H1 (cell line): ENCODE data around the gene BRME1. TPM values are rescaled to one million over a fixed set of nuclear protein-coding genes. Genes with fewer than 3 reads are reported as not detected.

Experiments used
- CHD7 ChIP-seq: fragments of 300-600 bp; sonication (generic); IDR thresholded peaks from 2 replicates; pipeline ENCODE4 v1.7.1; 2012; ENCODE audit warnings: low read length, moderate library complexity, mild to moderate bottlenecking, inconsistent platforms; ENCODE audit not compliant: insufficient replicate concordance
- FOSL1 ChIP-seq: IDR thresholded peaks from 2 replicates; pipeline ENCODE4 v1.6.1; 2011; ENCODE audit warnings: mild to moderate bottlenecking, low read depth, low read length, moderate library complexity; ENCODE audit not compliant: insufficient read depth
- MAFK ChIP-seq: IDR thresholded peaks from 2 replicates; pipeline ENCODE4 v1.6.1; 2012; ENCODE audit warnings: low read depth, mild to moderate bottlenecking, improper control_type of control experiment, low read length
- POLR2A ChIP-seq, 2 experiments: IDR thresholded peaks; 1 replicate in 1 of 2; 2 replicates in 1 of 2; pipeline ENCODE4 v1.6.1; 2011; ENCODE audit warnings: low read depth in 2 of 2, low read length in 2 of 2, mild to moderate bottlenecking in 2 of 2; ENCODE audit errors: control extremely low read depth in 1 of 2
- RAD21 ChIP-seq, 2 experiments: IDR thresholded peaks in 1 of 2; conservative IDR thresholded peaks in 1 of 2; 2 replicates each; pipeline ENCODE4 v1.6.1; 2011; ENCODE audit warnings: low read depth in 2 of 2, low read length in 2 of 2, improper control_type of control experiment in 1 of 2, inconsistent platforms in 1 of 2, mild to moderate bottlenecking in 1 of 2, moderate library complexity in 1 of 2
- RFX5 ChIP-seq: IDR thresholded peaks from 2 replicates; pipeline ENCODE4 v1.6.1; 2011; ENCODE audit warnings: low read depth, low read length, improper control_type of control experiment, borderline replicate concordance
- SP2 ChIP-seq: IDR thresholded peaks from 2 replicates; pipeline ENCODE4 v1.6.1; 2012; ENCODE audit warnings: mild to moderate bottlenecking, low read length, inconsistent platforms
- TBP ChIP-seq: IDR thresholded peaks from 2 replicates; pipeline ENCODE4 v1.6.1; 2011; ENCODE audit warnings: low read depth, low read length, improper control_type of control experiment
- polyA plus RNA-seq, 7 experiments: library from polyadenylated mRNA; depleted of rRNA in 3 of 7; stranded (reverse) in 5 of 7; unstranded in 2 of 7; fragments of >200 nt in 5 of 7; fragments of 200-250 nt in 2 of 7; gene quantifications; 1 replicate in 5 of 7; 2 replicates in 1 of 7; 4 replicates in 1 of 7; pipeline versions ENCODE4 v1.2.1 to v1.2.3, GENCODE V29; 2011 to 2013; ENCODE audit warnings: missing spikeins in 2 of 7, mixed read lengths in 2 of 7
- total RNA-seq: library from RNA; stranded (reverse); fragmentation: NEBNext Ultra II Directional; extraction: Animal tissue kit (Norgen Biotek cat#: 25700); gene quantifications from 2 replicates; pipeline ENCODE4 v1.2.1, GENCODE V29; 2021

Gene BRME1
- total and polyA plus RNA-seq, 2 of the 8 experiments (the other 6 are each of a cell fraction or from before 2014, with no cell fraction given) = 4.6 to 4.7 TPM

- TF ChIP-seq CHD7 (no peak), FOSL1 (no peak), SP2 (no peak), TBP (no peak), RAD21 (IDR thresholded peaks at IDR 0.05 in 1 of 2, conservative IDR thresholded peaks at IDR 0.05 in 1 of 2; ENCODE audit: low read depth in 2 of 2, low read length in 2 of 2) (no peak), RFX5 (no peak), MAFK (no peak), POLR2A (IDR thresholded peaks at IDR 0.05; ENCODE audit: control extremely low read depth in 1 of 2, low read depth in 2 of 2, low read length in 2 of 2) (no peak)
Observed at GRCh38 chr19:13906910-13907309, 993 bp upstream of the BRME1 start (continued).
